Measurements from ENCODE around the gene CCDC121. TPM values are rescaled to one million over a fixed set of nuclear protein-coding genes. Genes with fewer than 3 reads are reported as not detected.

The CCDC121 gene
- total and polyA plus RNA-seq, 2 of the 4 experiments (the other 2 are of a cell fraction) = 0.65 to 2.0 TPM

- Histone ChIP-seq H2AFZ (replicated peaks; ENCODE audit: low read length, poor library complexity) (peak within 1 kb of the TSS; percentile 93), H3K56ac (ENCODE audit: extremely low read depth, insufficient read depth, low read length) (peak within 1 kb of the TSS; percentile 85), H3K9me3 (ENCODE audit: control insufficient read depth, insufficient read depth, low read length) (peaks cover 2% of the 10 kb centered on the region; the same call in 1 of the 2 replicates), H3K79me1 (ENCODE audit: low read depth in 1 of 2, low read length in 2 of 2) (peaks cover 10 to 33% of the 10 kb centered on the region in 2 experiments), H3K4me1 (ENCODE audit: control insufficient read depth, insufficient read depth, low read length) (peaks cover 3% of the 10 kb centered on the region; the same call in 1 of the 2 replicates), H3K9ac (ENCODE audit: low read depth, low read length) (peak within 1 kb of the TSS; percentile 72), H3K27me3 (ENCODE audit: control insufficient read depth, insufficient read depth, low read length) (no peaks in the 10 kb centered on the region), H2BK120ac (ENCODE audit: low read depth, low read length) (peak within 1 kb of the TSS; percentile 70), H3K36me3 (ENCODE audit: control insufficient read depth, insufficient read depth, low read length) (no peaks in the 10 kb centered on the region), H3K18ac (ENCODE audit: low read depth, low read length) (peak within 1 kb of the TSS; percentile 53), H3K27ac (ENCODE audit: insufficient read depth, low read length) (peak within 1 kb of the TSS; percentile 38), H2AK9ac (replicated peaks; ENCODE audit: low read depth, low read length, poor library complexity) (peak within 1 kb of the TSS; percentile 87), H4K8ac (ENCODE audit: low read depth in 2 of 2, low read length in 2 of 2) (peak within 1 kb of the TSS; percentile 87 to 99), H4K91ac (ENCODE audit: insufficient read depth, low read depth, low read length) (peak within 1 kb of the TSS; percentile 93), H2AK5ac (ENCODE audit: low read depth, low read length) (peak within 1 kb of the TSS; percentile 83), H2BK20ac (ENCODE audit: low read depth, low read length) (peak within 1 kb of the TSS; percentile 50), H3K4ac (ENCODE audit: low read depth, low read length) (peak within 1 kb of the TSS; percentile 93), H3K4me3 (ENCODE audit: insufficient read depth, low read depth, low read length) (peak within 1 kb of the TSS; percentile 69), H2BK15ac (ENCODE audit: low read depth, low read length) (peak within 1 kb of the TSS; percentile 71; the same call in 2 of the 3 replicates), H3K4me2 (ENCODE audit: low read depth, low read length) (peak within 1 kb of the TSS; percentile 98), H3K9me1 (ENCODE audit: insufficient read depth, low read length) (peaks cover 6% of the 10 kb centered on the region; the same call in 1 of the 2 replicates), H3K23ac (ENCODE audit: low read depth, low read length) (peak within 1 kb of the TSS; percentile 74), H2BK5ac (ENCODE audit: low read depth, low read length, poor library complexity, severe bottlenecking) (peak within 1 kb of the TSS; percentile 29), H4K5ac (ENCODE audit: low read depth, low read length) (peak within 1 kb of the TSS; percentile 95), H3K14ac (replicated peaks; ENCODE audit: low read depth, low read length) (peak within 1 kb of the TSS; percentile 96), H4K20me1 (ENCODE audit: insufficient read depth, low read length) (peaks cover 12% of the 10 kb centered on the region; the same call in 1 of the 2 replicates)
- intact Hi-C loops (cut with micrococcal nuclease) (no loop called here), dilution Hi-C loops (cut with HindIII; ENCODE audit: low sequenced_read_pairs, unreplicated experiment) (no loop called here), in situ Hi-C loops (cut with MboI; ENCODE audit: low sequenced_read_pairs) (no loop called here)
- TF ChIP-seq BHLHE40 (IDR thresholded peaks at IDR 0.05; ENCODE audit: low read depth, low read length) = peak; percentile 86
- TF ChIP-seq USF2 (IDR thresholded peaks at IDR 0.05; ENCODE audit: low read depth, low read length) = peak; percentile 94
- TF ChIP-seq FOS (IDR thresholded peaks at IDR 0.05; ENCODE audit: low read depth, low read length) = peak; percentile 75
- TF ChIP-seq CEBPB (IDR thresholded peaks at IDR 0.05; ENCODE audit: low read depth, low read length) = no peak
- no peak for TF ChIP-seq RCOR1 (IDR thresholded peaks at IDR 0.05; ENCODE audit: insufficient replicate concordance, low read length)
- 0 out of 2 replicates have a peak, but pooled peaks have one; percentile 7 for TF ChIP-seq RAD21 (IDR thresholded peaks at IDR 0.05; ENCODE audit: low read length)
- peak; percentile 73; the same call in 1 of the 2 replicates for TF ChIP-seq POLR2A (IDR thresholded peaks at IDR 0.05; ENCODE audit: low read depth, low read length)
- peak; percentile 78 for TF ChIP-seq MAZ (IDR thresholded peaks at IDR 0.05; ENCODE audit: borderline replicate concordance, low read depth, low read length)
- TF ChIP-seq MAFK (IDR thresholded peaks at IDR 0.05; ENCODE audit: low read depth, low read length) = no peak
- no peak for TF ChIP-seq NFE2L2 (IDR thresholded peaks at IDR 0.05; ENCODE audit: low read depth, low read length)
- no peak for TF ChIP-seq CTCF (conservative IDR thresholded peaks at IDR 0.05; ENCODE audit: low read depth, low read length)
- TF ChIP-seq SMC3 (IDR thresholded peaks at IDR 0.05; ENCODE audit: low read depth, low read length) = no peak
- TF ChIP-seq CHD1 (IDR thresholded peaks at IDR 0.05; ENCODE audit: low read depth, low read length) = no peak
- ChIA-PET POLR2A (ENCODE audit: unreplicated experiment) (interaction anchor here (1.0 kb wide), 1 partner anchor 14 kb away, joined by 3 read pairs; no protein-coding TSS in a partner anchor), CTCF (no interaction called here)
- 0% methylated on average over 11 of the region's 38 CpGs; no CpG with 5 or more reads in 1 of the 2 experiments for WGBS, 2 experiments (ENCODE audit: extremely low coverage in 2 of 2, insufficient read length in 1 of 2)
- peak; percentile 91 for DNase-seq
- ATAC-seq (ENCODE audit: low read depth) = peak; percentile 96
- BruUV-seq (replicated peaks) = no TSS peak
Observed at GRCh38 chr2:27582695-27583389, 46.0 kb downstream of the CCDC121 start, which contains the start of gene ZNF512. TSS of gene ZNF512 (plus strand) at chr2:27583042. CDS start at chr2:27583113, 71 bp downstream.
